Duodenal mucosa (tissue), 2 donors: ENCODE data around the gene VPS37B.
"Not testable (repeated sequence)": the region's sequence is repeated elsewhere in the genome, so short reads cannot be mapped to it uniquely, and the experiment has no call there.

Source experiments
- H3K27ac ChIP-seq: one replicate; pipeline ENCODE4 v1.7.0; 2013; ENCODE audit warnings: low read depth, low read length
- H3K27me3 ChIP-seq, 2 donors: one replicate each; pipeline ENCODE4 v1.7.0; 2013; ENCODE audit warnings: low read length in 2 of 2, control low read depth in 1 of 2; ENCODE audit not compliant: insufficient read depth in 2 of 2, control insufficient read depth in 1 of 2
- H3K36me3 ChIP-seq, 2 donors: one replicate each; pipeline ENCODE4 v1.7.0; 2013; ENCODE audit warnings: low read length in 2 of 2, control low read depth in 1 of 2; ENCODE audit not compliant: insufficient read depth in 2 of 2, control insufficient read depth in 1 of 2
- H3K4me1 ChIP-seq, 2 donors: one replicate each; pipeline ENCODE4 v1.7.0; 2013; ENCODE audit warnings: low read length in 2 of 2, control low read depth in 1 of 2; ENCODE audit not compliant: insufficient read depth in 2 of 2, control insufficient read depth in 1 of 2
- H3K4me3 ChIP-seq, 2 donors: one replicate each; pipeline ENCODE4 v1.7.0; 2013; ENCODE audit warnings: low read length in 2 of 2, low read depth in 1 of 2
- H3K9ac ChIP-seq, 2 donors: one replicate each; pipeline ENCODE4 v1.7.0; 2013; ENCODE audit warnings: low read length in 2 of 2, low read depth in 1 of 2
- H3K9me3 ChIP-seq, 2 donors: one replicate each; pipeline ENCODE4 v1.7.0; 2013; ENCODE audit warnings: low read length in 2 of 2, control low read depth in 1 of 2; ENCODE audit not compliant: control insufficient read depth in 1 of 2

VPS37B gene

DNA sequence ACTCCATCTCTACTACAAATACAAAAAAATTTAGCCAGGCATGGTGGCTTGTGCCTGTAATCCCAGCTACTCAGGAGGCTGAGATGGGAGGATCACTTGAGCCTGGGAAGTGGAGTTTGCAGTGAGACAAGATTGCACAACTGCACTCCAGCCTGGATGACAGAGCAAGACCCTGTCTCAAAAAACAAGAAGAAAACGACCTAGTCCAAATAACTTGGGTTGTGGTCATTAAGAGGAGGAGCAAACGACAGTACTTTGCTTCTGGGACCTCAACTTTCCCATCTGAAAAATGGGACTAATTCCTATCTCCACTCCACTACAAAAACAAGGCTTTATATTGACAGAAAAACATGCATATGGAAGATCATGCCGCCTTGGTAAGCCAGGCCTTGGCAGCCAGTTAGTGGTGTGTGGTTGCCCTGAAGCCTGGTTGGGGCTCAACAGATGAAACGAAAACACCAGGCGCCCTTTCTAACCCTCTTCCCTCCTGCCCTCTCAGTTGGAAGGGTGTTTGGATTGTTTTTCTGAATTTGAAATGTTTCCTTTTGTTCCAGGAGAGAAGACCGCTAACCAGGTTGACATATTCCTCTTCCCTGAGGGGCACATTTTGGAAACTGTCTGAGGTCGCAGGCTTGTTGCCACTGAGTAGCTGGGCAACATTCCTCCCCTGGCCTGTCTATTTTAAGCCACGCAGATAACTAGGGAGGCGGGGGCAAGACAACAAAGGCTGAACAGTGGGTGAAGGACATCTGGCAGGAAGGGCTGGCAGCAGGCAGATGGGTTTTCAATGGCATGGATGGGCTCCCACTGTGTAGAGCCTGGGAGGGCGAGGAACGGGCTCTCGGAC lies 13.7 kb upstream of the VPS37B start:
- H3K36me3 ChIP-seq: no peaks in the 10 kb centered on the region
- peaks cover 6 to 11% of the 10 kb centered on the region in 2 donors for H3K4me1 ChIP-seq
- H3K27me3 ChIP-seq: no peaks in the 10 kb centered on the region
- H3K27ac ChIP-seq: no peak overlapping the region
- H3K9ac ChIP-seq: no peak overlapping the region
- no peaks in the 10 kb centered on the region for H3K9me3 ChIP-seq
- H3K4me3 ChIP-seq: no peak overlapping the region

DNA sequence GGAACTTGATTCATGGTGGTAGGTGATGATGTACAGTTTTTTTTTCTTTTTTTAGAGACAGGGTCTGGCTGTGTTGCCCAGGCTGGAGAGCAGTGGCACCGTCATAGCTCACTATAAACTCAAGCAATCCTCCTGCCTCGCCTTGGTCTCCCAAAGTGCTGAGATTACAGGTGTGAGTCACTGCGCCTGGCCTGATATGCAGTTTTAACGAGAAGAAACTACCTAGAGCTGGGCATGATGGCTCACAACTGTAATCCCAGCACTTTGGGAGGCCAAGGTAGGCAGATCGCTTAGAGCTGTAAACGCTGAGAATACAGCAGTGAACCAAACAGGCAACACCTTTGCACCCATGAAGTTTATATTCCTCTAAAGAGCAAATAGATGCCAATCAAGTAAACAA lies 13.0 kb upstream of the VPS37B start:
- no peak overlapping the region for H3K27ac ChIP-seq
- H3K9ac ChIP-seq: no peak overlapping the region

DNA sequence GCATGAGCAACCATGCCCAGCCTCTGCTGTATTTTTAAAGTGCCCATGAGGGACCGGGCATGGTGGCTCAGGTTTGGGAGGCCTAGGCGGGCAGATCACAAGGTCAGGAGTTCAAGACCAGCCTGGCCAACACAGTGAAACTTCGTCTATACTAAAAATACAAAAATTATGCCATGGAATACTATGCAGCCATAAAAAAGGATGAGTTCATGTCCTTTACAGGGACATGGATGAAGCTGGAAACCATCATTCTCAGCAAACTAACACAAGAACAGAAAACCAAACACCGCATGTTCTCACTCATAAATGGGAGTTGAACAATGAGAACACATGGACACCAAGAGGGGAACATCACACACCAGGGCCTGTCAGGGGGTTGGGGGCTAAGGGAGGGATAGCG lies 9.3 kb upstream of the VPS37B start:
- not testable (repeated sequence) for H3K9me3 ChIP-seq, H3K4me3 ChIP-seq, H3K9ac ChIP-seq, H3K36me3 ChIP-seq, H3K27ac ChIP-seq, H3K27me3 ChIP-seq
- H3K4me1 ChIP-seq: peaks cover 20 to 24% of the 10 kb centered on the region in 2 donors

More for the DNA sequence above, 13.0 kb upstream of the VPS37B start:
- Histone ChIP-seq H3K36me3 (no peaks in the 10 kb centered on the region), H3K27me3 (no peaks in the 10 kb centered on the region), H3K4me1 (peaks cover 9 to 12% of the 10 kb centered on the region in 2 donors), H3K4me3 (no peak overlapping the region), H3K9me3 (no peaks in the 10 kb centered on the region)

DNA sequence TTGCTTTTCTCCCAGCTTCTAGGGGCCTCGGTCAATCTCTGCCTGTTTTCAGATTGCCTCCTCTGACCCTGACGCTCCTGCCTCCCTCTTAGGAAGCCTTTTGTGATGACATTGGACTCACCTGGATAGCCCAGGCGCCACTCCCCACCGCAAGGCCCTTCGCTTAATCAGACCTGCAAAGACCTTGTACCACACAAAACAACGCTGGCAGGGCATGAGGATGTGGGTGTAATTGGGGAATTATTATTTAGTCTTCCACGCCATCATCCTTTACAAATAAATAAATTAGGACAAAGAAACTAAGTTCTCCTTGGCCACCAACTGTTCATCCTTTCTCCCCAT lies 7.7 kb upstream of the VPS37B start:
- no peaks in the 10 kb centered on the region for H3K36me3 ChIP-seq
- H3K27ac ChIP-seq: no peak overlapping the region
- H3K9me3 ChIP-seq: no peaks in the 10 kb centered on the region
- H3K27me3 ChIP-seq: no peaks in the 10 kb centered on the region
- peak overlapping the region in 1 of 2 donors; percentile 9 for H3K9ac ChIP-seq
- peaks cover 17 to 18% of the 10 kb centered on the region in 2 donors for H3K4me1 ChIP-seq
- H3K4me3 ChIP-seq: no peak overlapping the region

DNA sequence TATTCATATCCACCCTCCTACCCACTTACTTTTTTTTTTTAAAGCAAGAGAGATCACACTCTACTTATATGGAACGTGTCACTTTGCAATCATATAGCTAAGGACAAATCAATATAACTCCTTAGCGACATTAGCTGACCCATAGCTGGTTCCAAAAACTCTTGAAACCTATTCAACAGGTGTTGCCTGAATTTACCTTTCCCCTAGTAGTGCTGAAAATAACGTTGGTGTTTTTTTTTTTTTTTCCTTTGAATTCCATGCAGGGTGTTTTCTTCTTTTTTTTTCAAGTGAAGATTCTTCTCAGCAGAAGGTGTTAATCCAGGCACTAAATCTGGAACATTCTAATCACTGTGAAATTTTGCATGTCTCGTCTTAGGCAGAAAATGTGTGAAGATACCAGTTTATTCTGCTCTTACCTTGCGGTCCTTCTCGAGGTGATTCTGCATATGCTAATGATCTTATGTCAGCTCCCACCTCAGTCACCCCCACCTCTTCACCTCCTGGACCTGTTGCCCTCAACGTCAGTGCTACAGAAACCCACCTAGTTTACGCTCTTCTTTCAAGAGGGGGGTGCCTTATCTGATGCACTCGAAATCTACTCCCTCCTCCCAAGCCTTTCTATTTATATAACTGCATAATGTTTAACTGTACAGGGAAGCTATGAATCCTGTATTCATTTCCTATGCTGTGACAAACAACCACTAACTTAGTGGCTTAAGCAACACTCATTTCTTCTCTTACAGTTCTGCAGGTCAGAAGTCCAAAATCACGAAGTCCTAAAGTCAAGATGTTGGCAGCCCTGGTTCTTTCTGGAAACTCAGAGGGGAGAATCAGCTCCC lies 7.1 kb upstream of the VPS37B start:
- peaks cover 20 to 23% of the 10 kb centered on the region in 2 donors for H3K4me1 ChIP-seq
- H3K36me3 ChIP-seq: no peaks in the 10 kb centered on the region
- H3K9me3 ChIP-seq: no peaks in the 10 kb centered on the region
- no peaks in the 10 kb centered on the region for H3K27me3 ChIP-seq
- H3K9ac ChIP-seq: peak overlapping the region in 1 of 2 donors; percentile 9
- no peak overlapping the region for H3K27ac ChIP-seq
- no peak overlapping the region for H3K4me3 ChIP-seq

DNA sequence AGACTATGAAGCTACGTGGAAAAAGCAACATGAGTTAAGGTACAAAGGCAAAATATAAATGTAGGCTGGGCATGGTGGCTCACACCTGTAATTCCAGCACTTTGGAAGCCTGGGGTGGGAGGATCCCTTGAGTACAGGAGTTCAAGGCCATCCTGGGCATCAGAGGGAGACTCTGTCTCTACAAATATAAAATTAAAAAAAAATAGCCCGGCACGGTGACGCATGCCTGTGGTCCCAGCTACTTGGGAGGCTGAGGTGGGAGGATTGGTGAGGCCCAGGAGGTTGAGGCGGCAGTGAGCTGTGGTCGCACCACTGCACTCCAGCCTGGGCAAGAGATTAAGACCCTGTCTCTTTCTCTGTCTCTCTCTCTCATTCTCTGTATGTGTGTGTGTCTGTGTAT lies 4.0 kb upstream of the VPS37B start:
- H3K4me3 ChIP-seq: no peak overlapping the region
- peaks cover 27 to 28% of the 10 kb centered on the region in 2 donors for H3K4me1 ChIP-seq
- H3K9ac ChIP-seq: no peak overlapping the region
- H3K27me3 ChIP-seq: no peaks in the 10 kb centered on the region
- no peak overlapping the region for H3K27ac ChIP-seq
- no peaks in the 10 kb centered on the region for H3K36me3 ChIP-seq
- H3K9me3 ChIP-seq: no peaks in the 10 kb centered on the region

DNA sequence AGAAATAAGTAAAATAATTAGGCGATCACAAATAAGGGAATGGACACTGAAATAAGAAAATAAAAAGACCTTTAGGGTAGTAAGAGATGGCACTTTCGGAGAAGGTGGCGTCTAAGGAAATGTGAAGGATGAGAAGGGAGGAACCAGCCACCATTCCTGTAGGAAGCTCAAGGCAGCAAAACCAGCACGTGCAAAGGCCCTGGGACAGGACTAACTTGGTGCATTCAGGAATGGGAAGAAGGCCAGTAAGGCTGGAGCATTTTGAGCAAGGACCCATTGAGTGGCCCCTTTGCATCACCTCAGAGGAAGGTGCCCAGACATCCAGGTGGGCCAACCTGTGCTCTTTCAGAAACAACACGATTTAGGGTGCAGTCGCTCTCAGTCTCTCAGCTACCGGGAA lies 738 bp upstream of the VPS37B start:
- Histone ChIP-seq H3K9me3 (no peaks in the 10 kb centered on the region), H3K36me3 (no peaks in the 10 kb centered on the region), H3K4me3 (no peak overlapping the region), H3K27me3 (no peaks in the 10 kb centered on the region), H3K9ac (no peak overlapping the region), H3K4me1 (peaks cover 42 to 45% of the 10 kb centered on the region in 2 donors), H3K27ac (no peak overlapping the region)

DNA sequence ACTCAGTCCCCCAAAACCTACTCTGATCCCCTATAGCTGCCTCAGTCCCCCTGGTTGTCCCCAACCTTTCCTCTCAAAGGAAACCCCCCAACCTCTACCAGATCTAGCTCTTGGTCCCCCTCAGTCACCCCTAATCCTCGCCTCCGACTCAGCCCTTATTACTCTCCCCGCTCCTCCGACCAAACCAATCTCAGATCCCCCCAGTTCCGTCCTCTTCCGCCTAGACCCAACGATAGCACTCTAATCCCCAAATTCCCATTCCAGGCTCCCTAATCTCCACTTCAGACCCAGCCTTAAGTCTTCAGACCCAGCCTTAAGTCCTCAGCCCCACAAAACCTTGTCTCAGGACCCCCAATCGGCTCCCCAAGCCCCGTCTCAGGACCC lies 612 bp downstream of the VPS37B start:
- no peaks in the 10 kb centered on the region for H3K36me3 ChIP-seq
- peak overlapping the region; percentile 83 for H3K27ac ChIP-seq
- H3K4me3 ChIP-seq: peak overlapping the region; percentile 75 to 98
- H3K4me1 ChIP-seq: peaks cover 54 to 56% of the 10 kb centered on the region in 2 donors
- H3K27me3 ChIP-seq: no peaks in the 10 kb centered on the region
- H3K9ac ChIP-seq: peak overlapping the region; percentile 92 to 98
- no peaks in the 10 kb centered on the region for H3K9me3 ChIP-seq

DNA sequence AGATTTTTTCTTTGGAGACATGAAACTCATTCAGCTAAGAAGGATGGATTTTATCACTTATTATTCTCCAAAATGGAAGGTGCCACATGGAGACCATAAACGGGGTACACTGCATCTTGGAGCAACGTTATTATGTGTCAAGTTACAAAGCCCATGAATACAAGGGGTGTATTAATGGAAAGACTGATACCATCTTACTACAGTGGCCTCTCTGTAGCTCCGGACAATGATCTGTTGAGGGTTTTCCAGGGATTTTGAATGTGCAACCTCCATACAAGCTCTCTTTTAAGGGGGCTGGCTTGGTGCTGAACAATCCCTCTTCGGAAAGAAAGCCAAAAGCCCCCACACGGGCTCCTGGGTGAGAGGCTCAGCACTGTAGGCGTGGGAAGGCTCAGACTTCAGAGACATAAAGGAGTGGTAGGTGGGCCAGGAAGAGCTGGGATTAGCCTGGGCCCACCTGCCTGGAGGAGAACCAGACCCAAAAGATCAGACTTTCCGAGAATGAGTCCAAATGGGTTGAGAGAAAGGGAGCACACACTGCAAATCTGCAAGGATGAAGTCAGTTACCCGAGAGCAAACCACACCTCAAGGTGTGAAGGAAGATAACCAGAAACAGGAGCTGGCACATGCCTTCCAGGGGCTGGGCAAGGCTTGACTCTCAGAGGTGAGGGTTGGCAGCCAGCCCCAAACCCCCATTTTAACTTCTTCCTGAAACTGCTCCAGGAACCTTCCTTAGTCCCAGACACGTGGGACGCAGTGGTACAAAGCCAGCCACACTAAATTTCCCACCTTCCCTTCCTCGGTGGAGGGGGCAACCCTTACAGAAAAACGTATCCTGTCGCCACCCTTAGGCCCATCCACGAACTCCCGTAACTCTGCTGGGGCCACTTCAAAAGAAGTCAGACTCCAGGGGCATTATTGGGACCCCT lies 1.5 kb downstream of the VPS37B start:
- no peaks in the 10 kb centered on the region for H3K36me3 ChIP-seq
- H3K4me1 ChIP-seq: peaks cover 58 to 61% of the 10 kb centered on the region in 2 donors
- H3K27me3 ChIP-seq: no peaks in the 10 kb centered on the region
- peak overlapping the region; percentile 75 to 98 for H3K4me3 ChIP-seq
- peak overlapping the region; percentile 92 to 98 for H3K9ac ChIP-seq
- no peaks in the 10 kb centered on the region for H3K9me3 ChIP-seq
- H3K27ac ChIP-seq: peak overlapping the region; percentile 83
